SKM-1 (cell line): ENCODE data around the gene RBM43.
"Not testable (repeated sequence)": the region's sequence is repeated elsewhere in the genome, so short reads cannot be mapped to it uniquely, and the experiment has no call there.

ENCODE experiments used
- DNase-seq: peaks from one replicate; lab custom pipeline; 2025; ENCODE audit not compliant: unreplicated experiment; lab: John Stamatoyannopoulos, UW

RBM43 gene

DNA sequence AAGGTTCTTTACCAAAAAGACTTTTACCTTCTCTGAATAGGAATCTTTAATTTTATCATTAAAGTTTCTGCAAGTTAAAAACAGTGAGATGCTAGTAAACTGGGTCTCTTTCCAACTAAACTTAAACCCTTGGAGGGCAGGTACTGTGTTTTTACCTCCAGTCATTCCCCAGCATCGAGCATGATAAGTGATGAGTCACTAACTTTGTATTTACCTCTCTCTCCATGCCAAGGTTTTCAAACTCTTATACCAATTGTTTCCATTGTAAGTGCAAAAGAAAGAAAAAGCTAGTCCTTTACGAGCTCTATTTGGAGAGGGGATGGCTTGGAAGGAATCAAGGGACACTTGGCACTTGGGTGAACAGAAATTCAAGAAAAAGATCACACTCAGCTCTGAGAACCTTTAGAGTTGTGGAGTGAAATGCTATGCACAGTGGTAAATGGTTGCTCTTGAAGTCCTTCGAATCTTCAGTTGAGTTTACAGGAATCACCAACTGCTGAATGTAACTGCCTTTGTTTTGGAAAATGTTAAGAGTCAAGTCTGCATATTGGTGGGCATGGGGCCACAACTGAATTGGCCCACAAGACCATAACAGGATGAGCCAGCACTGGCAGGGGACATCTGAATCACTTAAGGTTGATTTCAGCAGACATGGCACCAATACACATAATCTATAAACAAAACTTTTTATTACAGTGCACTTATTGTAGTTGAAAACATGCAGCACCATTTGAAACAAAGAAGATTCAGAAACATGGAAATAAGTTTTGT, 8.3 kb upstream of the RBM43 start:
- no peak for DNase-seq

DNA sequence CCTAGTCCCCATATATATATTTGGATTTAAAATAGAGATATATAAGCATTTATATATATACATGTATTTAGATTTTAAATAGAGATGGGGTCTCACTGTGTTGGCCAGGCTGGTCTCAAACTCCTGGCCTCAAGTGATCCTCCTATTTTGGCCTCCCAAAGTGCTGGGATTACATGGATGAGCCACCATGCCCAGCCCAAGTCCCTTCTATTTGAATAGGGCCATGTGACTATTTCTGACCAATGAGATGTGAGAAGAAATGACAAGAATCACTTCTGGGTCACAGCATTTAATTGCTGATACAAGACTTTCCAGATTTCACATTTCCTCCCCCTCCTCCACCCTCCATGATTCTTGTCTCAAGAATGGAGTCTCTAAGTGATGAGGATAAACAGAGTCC, 6.4 kb upstream of the RBM43 start:
- no peak for DNase-seq

DNA sequence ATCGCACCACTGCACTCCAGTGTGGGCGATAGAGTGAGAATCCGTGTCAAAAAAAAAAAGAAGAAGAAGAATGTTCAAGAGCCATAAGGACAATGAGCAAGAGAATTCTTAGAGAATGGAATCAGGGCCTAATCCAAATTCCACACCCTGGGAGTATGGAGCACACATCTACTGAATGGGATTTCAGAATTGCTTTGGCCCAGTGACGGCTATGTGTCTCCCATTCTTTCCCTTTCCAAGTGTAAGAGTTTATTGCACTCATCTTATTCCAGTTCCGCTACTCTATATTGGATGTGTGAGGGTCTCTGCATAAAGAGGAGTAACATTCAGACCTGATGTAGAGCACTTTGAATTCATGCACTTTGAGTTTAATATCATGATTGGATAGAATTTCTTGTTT, 5.9 kb upstream of the RBM43 start:
- no peak for DNase-seq

DNA sequence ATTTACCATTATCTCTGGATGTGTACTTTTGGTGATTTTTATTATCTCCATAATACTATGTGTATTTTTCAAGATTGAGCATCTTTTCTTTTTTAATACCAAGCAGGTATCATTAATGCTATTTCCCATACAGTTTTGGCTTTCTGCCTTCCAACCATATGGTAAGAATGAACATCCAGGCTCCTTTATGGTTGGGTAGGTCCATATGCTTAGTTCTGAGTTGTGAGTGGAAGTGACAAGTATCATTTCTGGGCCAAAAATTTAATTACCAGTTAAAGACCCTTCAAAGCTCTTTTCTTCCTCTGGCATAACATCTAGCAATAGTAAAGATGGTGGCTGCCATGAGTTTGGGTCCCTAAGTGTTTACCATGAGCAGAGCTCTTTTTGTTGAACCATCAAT, 4.3 kb upstream of the RBM43 start:
- no peak for DNase-seq

DNA sequence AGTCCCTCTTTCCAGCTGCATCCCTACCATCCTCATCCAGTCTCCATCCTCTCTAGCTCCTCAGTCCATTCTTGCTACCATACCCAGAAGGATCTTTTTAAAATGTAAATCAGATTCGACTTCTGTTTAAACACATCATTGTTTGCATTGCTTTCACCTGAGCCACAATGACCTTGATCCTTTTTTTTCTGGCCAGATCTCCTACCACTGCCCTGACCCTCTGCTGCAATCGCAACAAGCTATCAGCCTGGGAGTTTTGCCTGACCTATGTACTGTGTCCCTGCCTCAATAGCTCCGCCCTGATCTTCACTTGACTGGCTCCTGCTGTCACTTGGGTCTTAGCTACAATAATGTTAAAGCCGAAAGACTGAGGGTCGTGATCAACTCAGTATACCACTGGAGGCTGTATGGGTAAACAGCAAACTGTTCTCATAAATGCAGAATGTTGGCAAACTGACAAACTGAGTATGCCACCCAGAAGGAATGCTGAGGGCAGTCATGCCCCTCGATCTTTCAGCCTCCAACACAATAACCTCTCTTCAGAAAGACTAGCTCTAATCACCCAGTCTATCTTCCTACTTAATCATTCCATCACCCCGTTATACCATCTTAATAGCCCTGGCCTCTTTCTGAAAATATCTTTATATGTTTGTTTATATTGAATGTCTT, 2.6 kb upstream of the RBM43 start:
- DNase-seq = no peak

DNA sequence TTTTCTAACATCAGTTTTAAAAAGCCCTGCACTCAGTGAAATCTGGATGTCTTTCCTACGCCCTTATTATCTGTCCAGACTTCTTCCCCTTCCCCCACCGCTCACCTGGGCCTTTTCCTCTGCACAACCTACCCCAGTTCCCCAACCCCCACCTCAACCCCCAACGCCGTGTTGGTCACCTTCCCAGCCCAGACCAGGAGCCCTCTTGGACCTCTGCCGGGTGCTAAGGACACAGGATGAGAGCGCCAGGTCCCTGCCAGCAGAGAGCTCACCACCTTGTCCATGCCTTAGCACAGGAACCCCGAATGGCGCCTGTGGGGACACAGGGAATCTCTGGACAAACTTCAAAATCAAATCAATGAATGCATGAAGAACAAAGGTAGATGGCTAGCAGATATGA, 966 bp upstream of the RBM43 start:
- no peak for DNase-seq

DNA sequence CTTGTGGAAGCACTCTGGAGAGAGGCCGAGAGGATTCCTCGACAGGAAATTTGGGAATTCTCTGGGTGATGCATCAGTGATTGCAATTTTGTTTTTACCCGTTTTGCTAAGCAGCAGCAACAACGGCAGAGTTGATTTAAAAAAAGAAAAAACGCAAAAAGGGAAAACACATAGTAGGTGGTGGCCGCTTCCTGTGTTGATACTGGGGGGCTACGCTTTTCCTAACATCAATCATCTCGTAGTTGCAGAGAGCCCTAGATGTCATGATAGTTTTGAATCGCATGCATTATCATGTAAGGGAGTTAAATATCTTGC, 271 bp upstream of the RBM43 start:
- no peak for DNase-seq

DNA sequence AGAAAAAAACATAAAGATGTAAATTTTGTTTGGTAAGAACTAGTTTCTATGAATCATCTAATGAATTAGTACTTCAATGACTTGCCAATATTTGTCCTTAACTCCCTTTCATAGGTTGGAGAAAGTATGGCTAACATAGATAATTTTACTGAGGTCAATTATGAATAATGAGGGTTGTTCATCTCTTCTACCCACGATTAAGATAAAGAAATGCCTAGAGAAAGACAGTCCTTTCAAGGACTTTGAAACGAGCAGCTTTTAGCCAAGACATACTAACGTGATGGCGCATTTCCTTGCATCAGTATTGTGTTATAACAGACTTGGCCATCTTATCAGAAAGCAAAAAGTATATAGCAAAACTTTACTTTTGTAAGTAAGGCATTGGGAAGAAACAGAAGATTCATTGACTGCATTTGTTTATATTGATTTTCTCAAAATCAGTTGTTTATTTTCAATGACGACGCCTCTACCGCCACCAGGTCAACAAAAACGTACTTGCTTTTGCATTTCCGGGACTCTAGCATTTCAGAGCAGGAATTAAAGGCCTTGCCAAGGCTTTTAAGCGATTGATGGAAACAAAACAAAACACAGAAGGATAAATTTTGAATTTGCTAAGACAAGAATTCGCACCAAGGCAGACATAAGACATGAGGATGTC, 961 bp downstream of the RBM43 start:
- DNase-seq = no peak

DNA sequence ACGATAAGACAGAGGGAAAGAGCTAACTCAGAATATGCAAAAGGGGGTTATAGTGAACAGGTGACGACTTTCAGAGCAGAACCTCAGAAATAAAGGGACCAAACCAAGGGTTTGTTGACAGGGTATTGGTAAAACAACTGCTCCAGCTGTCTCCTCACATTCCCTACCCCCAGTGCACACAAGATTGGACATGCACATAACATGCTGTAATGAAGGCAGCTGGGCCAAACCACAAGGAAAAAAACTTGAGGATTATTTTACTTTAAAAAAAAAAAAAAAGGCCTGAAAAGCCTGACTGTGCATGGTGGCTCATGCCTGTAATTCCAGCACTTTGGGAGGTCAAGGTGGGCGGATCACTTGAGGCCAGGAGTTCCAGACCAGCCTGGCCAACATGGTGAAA, 3.5 kb downstream of the RBM43 start:
- no peak for DNase-seq

DNA sequence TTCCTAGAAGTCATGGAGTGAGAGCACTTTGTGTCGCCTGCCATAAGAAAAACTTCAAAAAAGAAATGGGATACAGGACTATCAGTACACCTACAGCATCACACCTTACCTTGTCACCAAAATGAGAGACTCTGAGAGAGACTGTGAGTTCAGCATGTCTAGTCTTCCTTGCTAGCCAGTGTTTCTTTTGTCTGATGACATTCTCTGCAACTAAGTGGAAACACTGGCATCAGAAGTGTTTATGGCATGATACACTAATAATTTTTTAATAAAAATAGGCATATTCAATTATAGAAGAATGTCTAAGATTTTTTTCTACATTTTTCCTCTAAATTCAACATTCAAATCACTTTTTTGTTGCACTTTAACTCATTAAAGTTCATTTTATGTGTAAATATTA, 9.0 kb downstream of the RBM43 start:
- DNase-seq = no peak

DNA sequence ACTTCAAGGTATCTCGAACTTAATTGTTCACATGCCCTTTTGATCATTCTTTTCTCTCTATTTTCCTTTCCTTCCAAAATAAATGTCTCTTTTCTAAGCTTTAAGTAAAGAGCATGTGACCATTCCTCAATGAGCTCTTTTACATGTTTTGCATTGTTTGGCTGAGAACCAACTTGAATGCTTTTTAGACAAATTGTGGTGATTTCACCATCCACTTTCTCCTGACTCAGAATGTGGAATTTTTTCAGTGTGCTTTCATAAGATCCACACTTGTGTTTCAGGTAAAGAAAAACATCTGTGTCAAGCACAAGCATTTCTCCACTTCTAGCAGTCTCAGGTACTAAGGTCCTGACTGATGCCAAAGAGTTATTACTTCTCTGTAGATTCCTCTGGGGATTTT, 10.7 kb downstream of the RBM43 start:
- DNase-seq = no peak

DNA sequence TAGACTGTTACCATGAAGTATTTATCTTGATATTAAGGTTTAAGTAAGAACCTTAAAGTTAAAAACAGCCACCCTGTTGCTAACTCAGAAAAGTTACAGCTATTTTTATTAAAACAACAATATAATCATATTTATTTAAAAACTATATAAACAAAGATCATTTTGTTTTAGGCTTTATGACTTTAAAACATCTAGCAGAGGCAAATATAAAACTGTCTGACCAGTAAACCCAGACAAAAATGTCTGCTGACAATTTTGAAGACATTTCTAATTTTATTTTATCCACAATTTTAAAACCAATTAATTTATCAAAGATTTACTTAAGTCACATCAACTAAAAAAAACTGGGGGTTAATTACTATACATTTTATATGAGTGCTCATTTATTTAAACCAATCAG, 14.2 kb downstream of the RBM43 start:
- no peak for DNase-seq

DNA sequence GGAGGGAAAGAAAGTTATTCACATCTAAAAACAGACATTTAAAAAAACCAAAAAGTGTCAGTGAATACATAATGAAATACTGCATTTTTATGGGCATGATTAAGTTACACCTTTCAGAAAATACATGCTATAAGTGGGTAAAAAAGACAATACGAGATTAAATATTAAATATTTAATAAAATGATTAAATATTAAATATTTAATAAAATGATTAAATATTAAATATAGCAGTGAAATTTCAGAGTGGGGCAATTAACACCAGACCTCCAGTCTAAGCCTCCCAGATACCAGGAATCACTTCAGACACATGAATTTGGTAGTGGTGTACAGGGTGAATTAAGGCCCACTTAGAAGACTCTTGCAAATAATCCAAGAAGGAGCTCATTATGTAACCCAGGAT, 15.5 kb downstream of the RBM43 start:
- no peak for DNase-seq

DNA sequence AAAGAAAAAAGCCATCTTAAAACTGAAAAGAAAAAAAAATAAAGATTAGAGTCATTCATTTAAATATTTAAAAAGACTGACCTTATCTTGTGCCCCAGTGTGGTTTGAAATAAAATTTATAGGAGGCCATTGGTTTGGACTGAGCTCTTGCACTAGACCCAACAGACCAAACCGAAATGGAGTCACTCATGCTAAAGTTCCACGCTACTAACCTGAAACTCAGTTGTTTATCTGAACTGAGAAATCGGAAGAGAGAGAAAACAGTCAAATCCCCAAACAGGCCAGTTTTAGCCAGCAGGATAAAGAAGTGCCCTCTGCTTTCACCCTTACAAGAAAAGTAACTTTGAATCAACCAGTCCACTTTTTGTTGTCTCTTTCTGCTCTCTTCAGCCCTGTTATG, 18.2 kb downstream of the RBM43 start:
- DNase-seq = no peak

DNA sequence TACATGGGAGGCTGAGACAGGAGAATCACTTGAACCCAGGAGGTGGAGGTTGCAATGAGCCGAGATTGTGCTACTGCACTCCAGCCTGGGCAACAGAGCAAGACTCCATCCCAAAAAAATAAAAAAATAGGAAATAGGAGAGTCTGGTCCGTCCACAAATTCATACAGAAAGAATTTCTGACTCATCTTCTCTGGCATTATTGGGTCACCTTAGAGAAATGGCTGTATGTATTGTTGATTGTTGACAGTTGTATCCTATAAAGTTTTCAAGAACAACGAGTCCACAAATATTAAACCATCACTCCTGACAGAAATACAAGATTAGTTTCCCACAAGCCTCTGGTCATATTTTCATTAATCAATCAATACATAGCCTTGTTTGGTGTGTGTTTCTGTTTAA, 20.4 kb downstream of the RBM43 start:
- DNase-seq = no peak

DNA sequence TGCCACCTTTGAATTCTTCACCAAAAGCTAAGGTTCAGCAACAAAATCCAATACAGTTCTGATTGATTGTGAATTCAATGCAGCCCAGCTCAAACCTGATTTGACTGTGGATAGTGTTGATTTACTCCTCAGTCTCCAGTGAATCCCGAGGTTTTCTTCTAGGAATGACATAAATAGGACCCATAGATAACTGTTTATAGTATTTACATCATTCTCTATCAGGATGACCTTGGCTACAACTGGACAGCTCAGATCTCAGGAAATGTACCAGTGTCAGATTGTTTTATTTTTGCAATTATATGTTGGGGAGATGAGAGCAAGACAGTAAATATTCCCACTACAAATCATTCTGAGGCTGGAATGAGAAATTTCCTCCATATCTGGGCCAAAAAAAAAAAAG, 21.2 kb downstream of the RBM43 start:
- DNase-seq = no peak

DNA sequence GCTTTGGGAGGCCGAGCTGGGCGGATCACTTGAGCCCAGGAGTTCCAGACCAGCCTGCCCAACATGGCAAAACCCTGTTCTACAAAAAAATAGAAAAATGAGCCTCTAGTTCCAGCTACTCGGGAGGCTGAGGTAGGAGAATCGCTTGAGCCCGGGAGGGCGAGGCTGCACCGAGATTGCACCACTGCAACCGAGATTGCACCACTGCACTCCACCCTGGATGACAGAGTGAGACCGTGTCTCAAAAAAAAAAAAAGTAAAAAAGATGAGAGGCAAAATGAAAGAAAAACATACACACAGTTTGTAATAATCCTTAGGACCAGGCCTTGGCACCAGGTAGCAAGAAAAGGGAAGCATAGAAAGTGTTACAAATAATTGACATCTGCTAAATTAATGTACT, 22.0 kb downstream of the RBM43 start:
- no peak for DNase-seq

DNA sequence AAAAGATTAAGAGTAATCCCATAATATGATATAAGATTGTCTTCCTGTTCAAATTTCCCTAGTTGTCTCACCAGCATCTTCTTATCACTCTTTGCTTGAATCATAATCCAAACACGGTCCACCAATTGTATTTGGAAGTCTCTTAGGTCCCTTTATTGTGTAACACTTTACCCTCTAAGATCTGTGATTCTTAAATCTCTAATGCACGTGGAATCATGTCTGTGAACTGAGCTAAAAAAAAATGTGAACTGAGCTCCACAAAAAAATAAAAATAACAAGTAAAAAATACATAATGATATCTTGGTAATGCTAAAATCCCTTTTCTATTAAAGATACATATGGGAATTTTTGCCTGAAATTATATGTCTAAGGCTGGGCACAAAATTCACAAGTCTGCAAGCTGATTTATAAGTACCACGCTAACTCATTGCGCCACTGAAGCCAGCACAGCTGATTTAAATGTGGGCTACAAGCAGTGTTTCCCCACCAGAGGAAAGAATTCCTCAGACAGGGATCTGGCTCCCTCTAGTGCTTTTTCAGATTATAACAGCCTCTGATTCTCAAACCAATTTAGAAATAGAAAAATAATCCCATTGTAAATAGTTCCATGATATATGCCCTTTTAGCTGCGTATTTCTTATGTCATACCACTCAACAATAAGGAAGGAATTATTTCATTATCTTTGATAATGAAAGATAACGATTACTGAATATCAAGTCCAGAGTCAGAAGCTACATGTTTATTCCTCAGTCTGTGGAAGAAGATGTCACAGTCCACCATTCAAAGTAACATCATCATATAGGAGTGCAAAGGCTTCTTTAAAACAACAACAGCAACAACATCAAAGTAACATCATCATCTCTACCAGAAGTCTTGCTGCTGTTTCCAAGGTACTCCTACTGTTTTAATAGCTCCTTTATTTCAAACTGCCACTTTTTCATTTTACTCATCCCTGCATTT, 22.9 kb downstream of the RBM43 start:
- peak; percentile 64 for DNase-seq

DNA sequence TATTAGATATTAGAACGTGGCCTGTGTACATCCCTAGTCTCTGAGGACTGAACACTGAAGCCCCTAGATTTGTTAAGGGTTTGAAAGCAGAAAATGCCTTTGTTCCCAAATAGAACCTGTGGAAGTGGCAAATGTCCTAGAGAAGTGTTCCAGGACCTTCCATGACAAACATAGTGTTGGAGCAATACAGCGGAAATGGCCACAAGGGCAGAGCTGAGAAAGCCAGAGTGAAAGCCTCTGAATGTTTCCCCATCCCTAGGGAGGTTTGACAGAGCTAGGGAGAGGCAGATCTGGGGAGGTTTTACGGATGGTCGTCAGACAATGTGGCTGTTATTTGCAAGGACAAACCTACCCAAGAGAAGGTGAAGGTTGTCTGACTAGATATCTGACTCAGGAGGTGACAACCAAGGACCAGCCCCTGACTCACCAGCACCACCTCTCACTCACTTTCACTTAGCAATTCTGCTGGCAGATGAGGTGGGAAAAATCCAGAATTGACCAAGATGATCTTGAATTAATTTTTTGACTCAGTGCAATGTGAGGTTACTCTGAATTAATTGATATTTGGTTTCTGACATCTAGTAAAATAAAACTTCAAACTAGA, 24.1 kb downstream of the RBM43 start:
- no peak for DNase-seq

DNA sequence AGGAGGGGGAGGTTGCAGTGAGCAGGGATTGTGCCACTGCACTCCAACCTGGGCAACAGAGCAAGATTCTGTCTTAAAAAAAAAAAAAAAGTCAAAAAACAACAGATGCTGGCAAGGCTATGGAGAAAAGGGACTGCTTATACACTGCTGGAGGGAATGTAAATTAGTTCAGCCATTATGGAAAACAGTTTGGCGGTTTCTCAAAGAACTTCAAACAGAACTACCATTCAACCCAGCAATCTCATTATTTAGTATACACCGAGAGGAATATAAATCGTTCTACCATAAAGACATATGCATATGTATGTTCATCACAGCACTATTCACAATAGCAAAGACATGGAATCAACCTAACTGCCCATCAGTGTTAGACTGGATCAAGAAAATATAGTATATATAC, 27.9 kb downstream of the RBM43 start:
- not testable (repeated sequence) for DNase-seq

DNA sequence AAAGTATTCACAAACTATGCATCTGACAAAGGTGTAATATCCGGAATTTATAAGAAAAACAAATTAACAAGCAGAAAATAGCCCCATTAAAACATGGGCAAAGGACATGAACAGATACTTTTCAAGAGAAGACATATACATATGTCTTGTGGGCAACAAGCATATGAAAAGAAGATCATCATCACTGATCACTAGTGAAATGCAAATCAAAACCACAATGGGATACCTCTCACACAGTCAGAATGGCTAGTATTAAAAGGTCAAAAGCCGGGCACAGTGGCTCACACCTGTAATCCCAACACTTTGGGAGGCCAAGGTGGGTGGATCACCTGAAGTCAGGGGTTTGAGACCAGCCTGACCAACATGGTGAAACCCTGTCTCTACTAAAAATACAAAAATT, 28.4 kb downstream of the RBM43 start:
- DNase-seq = not testable (repeated sequence)
